Fibroblast of the aortic adventitia (primary cell): Measurements from ENCODE around the gene LHX6. TPM values are rescaled to one million over a fixed set of nuclear protein-coding genes. Genes with fewer than 3 reads are reported as not detected.
A peak's percentile ranks its signal among the peaks of the same experiment; 100 is the strongest.

Source experiments
- DNase-seq: peaks from one replicate; pipeline ENCODE4 v3.0.0-alpha.2; 2010; ENCODE audit warnings: low read depth
- H3K4me3 ChIP-seq: 2 replicates; pipeline ENCODE4 v1.5.1; 2011; ENCODE audit warnings: low read depth, mild to moderate bottlenecking, control low read depth, low read length, moderate library complexity
- total RNA-seq: library from RNA; depleted of rRNA; stranded (reverse); fragments of >200 nt; gene quantifications from 2 replicates; pipeline ENCODE4 v1.2.3, GENCODE V29; 2012; ENCODE audit warnings: low replicate concordance
- TF ChIP-seq, protein P1 (sequence below): IDR thresholded peaks from 2 replicates; pipeline ENCODE4 v1.5.1; 2011; ENCODE audit warnings: mild to moderate bottlenecking, low read length, control low read depth, inconsistent platforms; ENCODE audit not compliant: insufficient read depth

Gene LHX6
- total RNA-seq, 1 donor: not detected

- TF ChIP-seq, protein P1, sequence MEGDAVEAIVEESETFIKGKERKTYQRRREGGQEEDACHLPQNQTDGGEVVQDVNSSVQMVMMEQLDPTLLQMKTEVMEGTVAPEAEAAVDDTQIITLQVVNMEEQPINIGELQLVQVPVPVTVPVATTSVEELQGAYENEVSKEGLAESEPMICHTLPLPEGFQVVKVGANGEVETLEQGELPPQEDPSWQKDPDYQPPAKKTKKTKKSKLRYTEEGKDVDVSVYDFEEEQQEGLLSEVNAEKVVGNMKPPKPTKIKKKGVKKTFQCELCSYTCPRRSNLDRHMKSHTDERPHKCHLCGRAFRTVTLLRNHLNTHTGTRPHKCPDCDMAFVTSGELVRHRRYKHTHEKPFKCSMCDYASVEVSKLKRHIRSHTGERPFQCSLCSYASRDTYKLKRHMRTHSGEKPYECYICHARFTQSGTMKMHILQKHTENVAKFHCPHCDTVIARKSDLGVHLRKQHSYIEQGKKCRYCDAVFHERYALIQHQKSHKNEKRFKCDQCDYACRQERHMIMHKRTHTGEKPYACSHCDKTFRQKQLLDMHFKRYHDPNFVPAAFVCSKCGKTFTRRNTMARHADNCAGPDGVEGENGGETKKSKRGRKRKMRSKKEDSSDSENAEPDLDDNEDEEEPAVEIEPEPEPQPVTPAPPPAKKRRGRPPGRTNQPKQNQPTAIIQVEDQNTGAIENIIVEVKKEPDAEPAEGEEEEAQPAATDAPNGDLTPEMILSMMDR: no peak
- no peak for DNase-seq
- H3K4me3 ChIP-seq: no peak overlapping the region
Observed at GRCh38 chr9:122179054-122179689, 49.6 kb downstream of the LHX6 start.

DNA sequence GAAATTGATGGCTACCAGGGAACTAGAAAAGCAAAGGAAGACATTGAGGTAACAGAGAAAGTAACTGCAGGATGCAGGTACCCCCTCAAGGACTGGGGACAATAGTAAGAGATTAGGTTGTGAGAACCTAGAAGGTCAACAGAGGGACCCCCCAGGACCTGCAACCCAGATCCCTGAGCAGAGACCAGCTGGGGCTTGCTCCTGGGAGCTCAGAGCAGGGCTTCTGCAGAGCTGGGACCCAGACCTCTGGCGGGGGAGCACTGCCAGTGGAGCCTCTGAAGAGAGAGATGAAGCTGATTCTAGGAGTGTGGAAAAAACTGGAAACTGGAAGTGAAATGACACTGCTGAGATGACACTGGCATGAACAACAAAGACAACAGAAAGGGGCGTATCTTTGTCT lies 51.8 kb downstream of the LHX6 start:
- no peak overlapping the region for H3K4me3 ChIP-seq
- TF ChIP-seq, protein P1: no peak
- no peak for DNase-seq

DNA sequence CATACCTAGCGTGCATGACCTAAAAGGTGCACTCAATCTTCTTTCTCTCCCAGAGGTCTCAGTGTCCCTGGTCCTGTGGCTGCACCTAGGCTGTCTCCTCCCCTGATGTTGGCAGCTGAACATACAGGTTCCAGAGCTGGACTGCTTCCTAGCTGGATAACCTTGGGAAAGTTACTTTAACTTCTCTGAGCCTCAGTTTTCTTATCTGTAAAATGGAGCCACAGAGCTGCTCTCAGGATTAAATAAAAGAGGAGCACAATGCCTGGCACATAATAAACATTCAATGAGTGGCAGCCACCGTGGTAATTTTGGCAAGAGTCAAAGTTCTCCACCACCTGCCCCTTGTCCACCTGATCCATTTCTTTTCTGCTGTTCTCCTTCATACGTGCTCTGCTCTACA lies 55.1 kb downstream of the LHX6 start:
- TF ChIP-seq, protein P1: no peak
- DNase-seq: no peak
- no peak overlapping the region for H3K4me3 ChIP-seq

DNA sequence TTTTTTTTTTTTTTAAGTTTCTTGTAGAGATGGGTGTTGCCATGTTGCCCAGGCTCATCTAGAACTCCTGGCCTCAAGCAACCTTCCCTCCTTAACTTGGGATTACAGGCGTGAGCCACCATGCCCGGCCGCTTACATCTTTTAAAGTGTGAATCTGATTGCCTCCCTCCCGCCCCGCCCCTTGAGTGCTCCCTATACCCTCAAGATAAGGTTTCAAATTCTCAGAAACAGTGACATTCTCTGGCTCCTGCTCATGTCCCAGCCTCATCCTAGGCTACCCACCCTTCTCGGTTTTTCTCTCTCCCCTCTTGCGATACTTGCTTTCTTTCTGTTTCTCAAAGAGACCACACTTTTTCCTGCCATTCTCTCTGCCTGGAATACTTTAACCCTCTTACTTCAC lies 56.6 kb downstream of the LHX6 start:
- TF ChIP-seq, protein P1: no peak
- DNase-seq: no peak
- no peak overlapping the region for H3K4me3 ChIP-seq

GRCh38 chr9:122168356-122168755 lies 60.4 kb downstream of the LHX6 start:
- no peak overlapping the region for H3K4me3 ChIP-seq
- no peak for DNase-seq
- TF ChIP-seq, protein P1: no peak

GRCh38 chr9:122164286-122164685 lies 64.5 kb downstream of the LHX6 start:
- peak; percentile 13 for DNase-seq
- TF ChIP-seq, protein P1: no peak
- H3K4me3 ChIP-seq: no peak overlapping the region

DNA sequence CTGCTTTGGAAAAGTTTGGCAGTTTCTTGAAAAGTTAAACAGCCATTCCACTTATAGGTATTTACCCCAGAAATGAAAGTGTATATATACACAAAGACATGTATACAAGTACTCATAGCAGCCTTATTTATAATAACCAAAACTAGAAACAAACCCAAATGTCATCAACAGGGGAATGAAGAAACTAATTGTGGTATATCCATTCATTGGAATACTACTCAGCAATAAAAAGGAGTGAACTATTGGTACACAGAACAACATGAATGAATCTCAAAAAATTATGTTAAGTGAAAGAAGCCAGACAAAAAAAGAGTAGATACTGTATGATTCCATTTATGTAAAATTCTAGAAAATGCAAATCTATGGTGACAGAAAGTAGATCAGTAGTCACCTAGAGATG lies 66.3 kb downstream of the LHX6 start:
- DNase-seq: no peak
- TF ChIP-seq, protein P1: no peak

More for the DNA sequence above, 66.3 kb downstream of the LHX6 start:
- H3K4me3 ChIP-seq: no peak overlapping the region
